HEK293 (cell line): Measurements from ENCODE around the gene GOLGA6L26.
"Not testable (repeated sequence)": the region's sequence is repeated elsewhere in the genome, so short reads cannot be mapped to it uniquely, and the experiment has no call there.

Source experiments
- REPIN1 ChIP-seq: fragments of 450-650 bp; formaldehyde crosslinking; IDR thresholded peaks from 2 replicates; pipeline ENCODE4 v1.5.1; 2017; ENCODE audit warnings: missing biosample characterization, missing genetic modification characterization, low read depth
- TF ChIP-seq, protein P1 (sequence below): fragments of 450-650 bp; formaldehyde crosslinking; IDR thresholded peaks from 2 replicates; pipeline ENCODE4 v1.5.1; 2016; ENCODE audit warnings: missing biosample characterization, missing genetic modification characterization

- TF ChIP-seq REPIN1 (tag by site-specific recombination), result not testable (repeated sequence)
- TF ChIP-seq, protein P1, sequence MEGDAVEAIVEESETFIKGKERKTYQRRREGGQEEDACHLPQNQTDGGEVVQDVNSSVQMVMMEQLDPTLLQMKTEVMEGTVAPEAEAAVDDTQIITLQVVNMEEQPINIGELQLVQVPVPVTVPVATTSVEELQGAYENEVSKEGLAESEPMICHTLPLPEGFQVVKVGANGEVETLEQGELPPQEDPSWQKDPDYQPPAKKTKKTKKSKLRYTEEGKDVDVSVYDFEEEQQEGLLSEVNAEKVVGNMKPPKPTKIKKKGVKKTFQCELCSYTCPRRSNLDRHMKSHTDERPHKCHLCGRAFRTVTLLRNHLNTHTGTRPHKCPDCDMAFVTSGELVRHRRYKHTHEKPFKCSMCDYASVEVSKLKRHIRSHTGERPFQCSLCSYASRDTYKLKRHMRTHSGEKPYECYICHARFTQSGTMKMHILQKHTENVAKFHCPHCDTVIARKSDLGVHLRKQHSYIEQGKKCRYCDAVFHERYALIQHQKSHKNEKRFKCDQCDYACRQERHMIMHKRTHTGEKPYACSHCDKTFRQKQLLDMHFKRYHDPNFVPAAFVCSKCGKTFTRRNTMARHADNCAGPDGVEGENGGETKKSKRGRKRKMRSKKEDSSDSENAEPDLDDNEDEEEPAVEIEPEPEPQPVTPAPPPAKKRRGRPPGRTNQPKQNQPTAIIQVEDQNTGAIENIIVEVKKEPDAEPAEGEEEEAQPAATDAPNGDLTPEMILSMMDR (tag by site-specific recombination), result not testable (repeated sequence)
Measured at GRCh38 chr15:23372891-23373600, 39.0 kb upstream of the GOLGA6L26 start.
